Measurements from ENCODE around the gene GALNT17.

DNA sequence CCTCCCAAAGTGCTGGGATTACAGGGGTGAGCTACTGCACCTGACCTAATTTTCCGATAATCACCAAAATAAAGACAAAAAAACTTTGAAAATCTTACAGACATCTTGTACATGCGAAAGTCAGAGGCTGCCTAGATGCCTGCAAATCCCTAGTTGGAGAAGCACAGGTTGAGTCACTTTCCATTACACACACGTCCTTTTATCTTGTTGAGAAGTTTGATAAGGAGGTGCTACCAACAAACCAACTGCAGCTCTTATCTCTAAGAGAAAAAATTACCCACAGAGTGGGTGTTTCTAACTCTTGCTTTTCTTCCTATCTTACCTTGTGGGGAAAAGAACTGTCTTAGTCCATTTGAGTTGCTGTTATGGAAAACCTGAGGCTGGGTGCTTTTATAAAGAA lies 589.8 kb downstream of the GALNT17 start:
- TF ChIP-seq YY1 (IDR thresholded peaks at IDR 0.05; ENCODE audit: insufficient read depth, insufficient read length) = no peak
- TF ChIP-seq ZNF274 (IDR thresholded peaks at IDR 0.05; ENCODE audit: low read depth, low read length) = no peak
